Measurements from ENCODE around the gene CKMT2.

CKMT2 gene

DNA sequence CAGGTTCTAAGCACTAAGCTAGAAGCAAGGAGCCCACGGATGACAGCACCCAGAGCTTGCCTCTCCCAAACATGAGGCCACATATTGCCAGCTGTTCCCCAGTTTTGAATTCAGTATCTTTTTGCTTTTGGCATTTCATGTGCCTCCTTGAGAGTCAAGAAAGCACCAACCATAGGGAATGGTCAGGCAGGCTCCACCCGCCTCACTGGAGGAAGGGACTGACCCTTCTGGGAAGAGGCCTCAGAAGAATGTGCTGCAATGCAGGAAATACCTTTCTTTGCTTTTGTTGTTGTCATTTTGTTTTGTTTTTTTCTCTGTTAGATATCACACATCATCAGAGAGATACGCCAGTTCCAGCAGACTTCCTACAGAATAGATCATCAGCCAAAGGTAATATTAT is 13.7 kb upstream of the CKMT2 start:
- no peak for DNase-seq

DNA sequence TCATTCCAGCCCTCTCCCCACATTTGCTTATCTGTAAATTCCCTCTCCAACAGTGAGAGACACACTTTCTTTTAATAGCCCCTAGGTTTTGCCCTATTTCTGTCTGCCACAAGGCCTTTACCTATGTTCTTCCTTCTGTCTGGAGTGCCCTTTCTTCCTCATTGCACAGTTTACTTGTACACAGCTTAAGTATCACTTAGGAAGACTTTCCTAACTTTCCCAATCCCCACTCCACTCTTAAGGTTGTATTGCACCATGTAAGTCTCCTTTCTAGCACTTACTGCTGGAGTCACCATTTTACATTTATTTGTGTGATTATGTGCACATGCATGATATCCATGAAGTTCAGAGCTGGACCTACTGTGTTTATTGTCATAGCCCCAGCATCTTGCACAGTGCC is 10.8 kb upstream of the CKMT2 start:
- no peak for DNase-seq

DNA sequence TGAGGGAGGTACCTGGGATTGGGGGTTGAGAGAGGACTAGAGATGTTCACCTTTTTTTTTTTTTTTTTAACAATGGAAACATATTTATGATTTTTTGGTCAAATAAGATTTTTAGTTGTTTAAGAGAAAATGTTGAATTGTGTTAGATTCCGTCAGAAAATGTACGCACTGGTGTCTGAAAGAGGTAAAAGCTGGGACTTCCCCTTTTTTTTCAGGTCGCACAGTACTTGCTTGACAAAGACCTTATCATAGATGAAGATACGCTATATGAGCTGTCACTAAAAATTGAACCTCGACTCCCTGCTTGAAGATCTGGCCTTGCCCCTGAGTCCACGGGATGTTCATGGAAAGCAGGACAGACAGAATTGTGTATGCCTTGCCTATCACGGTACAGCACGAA is 7.7 kb upstream of the CKMT2 start:
- no peak for DNase-seq

DNA sequence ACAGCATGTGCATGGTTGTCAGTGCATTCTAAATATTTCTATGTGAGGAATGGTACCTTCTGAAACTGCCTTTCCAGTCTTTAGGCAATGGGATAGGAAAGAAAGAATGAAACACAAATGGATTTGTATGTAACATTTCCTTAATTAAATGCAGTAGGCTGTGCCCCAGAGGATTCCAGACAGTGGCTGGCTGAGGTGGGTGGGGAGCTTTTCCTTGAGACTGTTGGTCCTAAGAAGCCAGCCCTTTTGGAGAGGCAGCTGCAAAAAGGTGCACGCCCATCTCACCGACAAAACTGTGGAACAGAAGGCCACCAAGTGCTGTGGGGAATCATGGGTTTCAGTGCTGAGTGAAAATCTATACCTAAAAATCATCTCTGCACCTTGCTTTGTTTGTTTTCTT is 6.8 kb upstream of the CKMT2 start:
- DNase-seq = no peak

DNA sequence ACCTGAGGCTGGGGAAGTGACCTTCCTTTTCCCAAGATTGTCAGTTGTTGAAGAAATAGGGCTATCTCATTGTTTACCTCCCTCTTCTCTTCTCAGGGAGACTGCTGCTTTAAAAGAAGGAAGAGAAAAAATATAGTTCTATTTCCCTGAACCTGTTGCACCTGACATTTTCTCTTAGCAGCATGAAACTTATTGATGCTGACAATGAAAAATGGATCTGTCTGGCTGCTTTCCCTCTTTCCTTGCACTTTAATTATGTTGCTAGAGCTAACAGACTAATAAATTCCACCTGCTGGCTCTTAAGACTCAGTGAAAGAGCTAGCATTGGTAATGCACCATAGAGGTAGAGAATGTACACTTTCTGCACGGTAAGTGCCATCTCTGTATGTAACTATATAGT is 6.2 kb upstream of the CKMT2 start:
- DNase-seq = no peak

DNA sequence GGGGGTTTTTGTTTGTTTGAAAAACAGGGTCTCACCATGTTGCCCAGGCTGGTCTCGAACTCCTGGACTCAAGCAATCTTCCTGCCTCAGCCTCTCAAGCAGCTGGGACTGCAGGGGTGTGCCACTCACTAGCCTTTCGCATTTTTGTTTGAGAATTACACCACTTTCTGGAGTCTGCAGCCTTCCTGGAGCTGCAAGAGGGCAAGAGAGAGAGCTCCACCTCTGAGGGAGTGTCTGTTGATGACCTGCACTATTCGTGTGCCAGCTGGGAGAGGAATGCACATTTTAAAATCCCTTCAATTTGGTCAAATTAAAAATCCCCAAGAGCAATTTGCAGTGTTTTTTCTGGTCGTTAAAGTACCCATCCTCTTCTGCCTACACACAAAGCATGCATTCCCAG is 5.0 kb upstream of the CKMT2 start:
- no peak for DNase-seq

DNA sequence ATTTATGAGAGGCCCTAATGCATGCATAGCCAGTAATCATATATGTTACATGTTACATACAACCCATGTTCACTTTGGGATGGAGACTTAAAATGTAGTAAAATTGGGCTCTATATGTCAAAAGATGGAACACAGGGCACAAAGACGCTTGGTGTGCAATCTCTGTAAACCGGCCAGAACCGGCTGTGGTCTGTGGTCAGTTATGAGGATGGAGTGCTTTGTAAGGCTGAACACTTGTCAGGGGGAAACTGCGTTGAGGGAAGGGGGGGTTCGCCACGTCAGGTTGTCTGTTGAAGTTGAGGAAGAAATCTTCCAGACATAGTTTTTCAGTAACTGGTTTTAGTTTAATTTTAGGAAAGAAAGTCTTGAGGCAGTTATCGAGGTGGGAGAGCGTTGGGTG is 2.7 kb upstream of the CKMT2 start:
- no peak for DNase-seq

DNA sequence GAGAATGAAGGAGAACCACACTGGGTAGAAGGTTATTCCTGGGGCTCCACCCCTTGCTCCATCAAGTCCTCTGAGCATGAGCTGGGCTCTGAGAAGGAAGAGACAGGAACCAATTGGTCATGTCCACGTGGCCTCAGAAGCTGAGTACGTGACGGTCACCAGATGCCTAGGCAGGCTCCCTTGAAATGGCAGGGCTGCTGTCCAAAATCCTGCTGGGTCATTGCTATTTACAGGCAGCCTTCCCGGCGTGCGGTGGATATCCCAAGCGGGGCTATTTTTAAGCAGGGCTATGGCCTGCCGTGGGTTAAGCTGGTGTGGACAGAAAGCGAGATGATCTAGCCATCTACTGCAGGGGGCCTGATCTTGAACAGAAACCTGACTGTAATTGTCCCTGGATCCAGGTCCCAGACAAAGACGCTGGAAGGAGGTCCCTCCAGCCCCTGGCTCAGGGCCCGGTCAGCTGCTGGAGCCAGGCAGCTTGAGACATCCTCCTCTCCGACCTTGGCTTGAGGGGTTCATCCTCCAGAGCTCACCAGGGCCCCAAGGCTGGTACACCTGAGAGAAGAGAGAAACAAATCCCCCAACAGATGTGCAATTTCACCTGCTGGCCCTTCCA is 550 bp upstream of the CKMT2 start:
- DNase-seq = no peak

DNA sequence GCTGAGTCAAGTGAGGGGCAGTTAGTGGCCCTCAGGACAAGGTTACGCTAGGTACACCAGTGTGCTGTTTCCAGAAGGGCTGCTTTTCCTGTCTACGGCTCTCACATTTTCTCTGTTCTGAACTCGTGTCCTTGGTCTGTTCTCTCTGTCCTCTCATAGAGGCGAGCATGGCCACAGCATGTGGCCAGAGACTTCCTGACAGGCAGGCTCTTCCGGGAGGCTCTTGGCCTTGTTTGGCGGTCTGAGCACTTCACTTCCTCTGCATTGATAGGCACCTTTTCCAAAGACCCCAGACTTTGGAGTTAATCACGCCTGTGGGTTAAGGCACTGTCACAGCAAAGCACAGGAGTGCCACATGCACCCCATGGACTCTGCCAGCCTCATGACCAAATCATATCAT is 1.2 kb downstream of the CKMT2 start:
- DNase-seq = no peak

DNA sequence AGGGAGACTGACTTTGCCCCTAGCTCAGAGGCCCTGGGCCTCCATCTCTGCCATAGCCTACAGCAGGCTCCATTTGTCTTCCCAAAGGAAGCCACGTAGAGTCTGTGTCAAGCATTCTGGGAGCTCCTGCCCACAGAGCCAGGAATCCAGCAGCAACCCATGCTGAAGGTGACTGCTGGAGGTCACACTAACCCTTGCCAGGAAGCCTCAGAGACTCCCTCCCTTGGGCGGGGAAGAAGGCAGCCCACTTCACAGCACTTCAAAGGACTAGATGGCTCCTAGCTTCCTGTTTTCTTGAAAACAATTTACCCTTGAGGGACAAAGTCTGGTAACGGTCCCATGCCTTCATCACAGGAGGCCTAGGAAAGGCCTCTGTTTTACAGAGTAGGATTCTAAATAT is 1.7 kb downstream of the CKMT2 start:
- no peak for DNase-seq

DNA sequence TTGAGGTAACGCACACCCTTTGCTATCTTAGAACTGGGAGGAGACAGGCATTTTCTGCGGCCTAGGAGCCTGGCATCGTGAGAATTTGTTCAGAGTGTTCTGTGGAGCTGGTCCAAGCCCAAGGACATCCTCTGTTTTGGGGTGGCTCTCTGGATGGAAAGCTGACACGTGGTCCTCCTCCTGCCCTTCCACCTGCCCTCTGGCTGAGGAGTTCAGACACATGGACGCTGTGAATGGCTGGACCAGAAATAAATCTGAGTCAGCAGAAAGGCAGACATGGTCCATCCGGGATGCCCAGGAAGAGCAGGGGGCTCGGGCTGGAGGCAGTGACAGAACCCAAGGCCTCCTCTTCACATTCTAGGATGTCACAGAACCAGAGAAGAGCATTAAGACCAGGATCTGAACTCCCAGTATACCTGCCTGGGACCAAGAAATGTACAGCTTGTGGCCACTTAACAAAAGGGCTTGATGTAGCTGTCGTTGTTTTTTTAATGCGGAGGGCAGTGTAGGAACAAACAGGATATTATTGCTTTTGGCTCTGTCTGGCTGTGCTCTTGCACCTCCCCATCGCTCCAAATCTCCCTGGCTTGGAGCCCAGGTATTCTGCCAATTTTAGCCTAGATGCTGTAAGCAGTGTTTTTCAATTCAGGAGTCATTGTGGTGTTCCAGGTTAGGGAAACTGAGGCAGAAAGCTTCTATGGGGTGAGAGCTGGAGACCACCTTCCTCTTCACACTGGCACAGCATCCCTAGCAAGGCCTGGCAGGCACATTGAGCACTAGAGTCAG is 2.4 kb downstream of the CKMT2 start:
- DNase-seq = no peak

DNA sequence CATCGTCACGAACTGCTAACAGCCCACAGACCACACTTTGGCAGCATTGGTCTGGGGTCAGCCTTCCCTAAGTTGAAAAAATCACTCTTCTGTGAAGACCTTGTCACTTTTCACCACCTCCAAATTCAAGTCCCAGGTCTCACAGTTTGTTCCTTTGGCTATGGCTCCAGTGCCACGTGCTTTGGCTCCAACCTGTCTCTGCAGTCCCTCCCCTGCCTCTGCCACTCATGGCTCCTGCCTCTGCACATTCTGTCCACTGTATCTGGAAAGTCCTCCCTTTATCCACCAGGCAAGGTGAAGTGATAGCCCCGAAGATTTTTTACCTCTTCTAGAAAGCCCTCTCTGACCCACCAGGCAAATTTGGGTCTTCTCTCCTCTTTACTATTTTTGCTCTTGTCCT is 5.3 kb downstream of the CKMT2 start:
- no peak for DNase-seq

DNA sequence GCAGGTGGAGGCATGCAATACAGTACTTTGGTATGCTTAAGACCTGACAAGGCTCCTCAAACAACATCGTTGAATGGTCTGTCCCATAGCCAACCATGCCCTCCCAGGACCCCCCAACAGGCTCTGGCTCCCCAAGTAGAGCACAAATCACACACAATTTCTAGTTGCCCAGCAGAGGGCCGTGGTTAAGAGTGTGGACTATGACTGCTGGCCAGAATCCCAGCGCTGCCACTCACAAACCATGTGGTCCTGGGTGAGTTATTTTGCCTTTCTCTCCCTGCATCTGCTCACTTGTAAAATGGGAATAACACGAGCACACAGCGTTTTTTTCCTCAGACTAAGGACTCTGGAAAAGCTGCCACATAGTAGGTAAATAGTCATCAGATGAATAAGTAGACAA is 6.5 kb downstream of the CKMT2 start:
- DNase-seq = no peak

DNA sequence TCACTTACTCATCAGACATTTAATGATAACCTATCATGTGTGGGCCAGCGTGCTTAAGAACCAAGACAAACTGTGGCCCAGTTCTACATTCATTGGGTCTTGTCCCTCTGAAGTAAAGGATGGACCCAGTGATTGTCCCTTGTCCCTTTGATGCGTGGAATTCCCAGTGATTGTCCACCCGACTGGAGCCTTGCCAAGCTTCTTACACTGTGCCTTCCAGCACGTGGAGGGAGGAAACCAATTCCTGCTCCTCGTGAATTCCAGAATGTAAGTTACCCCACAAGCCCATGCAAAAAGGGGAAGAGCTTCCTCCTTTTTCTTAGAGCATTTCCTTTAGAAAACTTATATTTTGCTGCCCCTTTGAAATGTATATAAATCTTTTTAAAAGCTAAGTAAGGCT is 7.9 kb downstream of the CKMT2 start:
- no peak for DNase-seq

DNA sequence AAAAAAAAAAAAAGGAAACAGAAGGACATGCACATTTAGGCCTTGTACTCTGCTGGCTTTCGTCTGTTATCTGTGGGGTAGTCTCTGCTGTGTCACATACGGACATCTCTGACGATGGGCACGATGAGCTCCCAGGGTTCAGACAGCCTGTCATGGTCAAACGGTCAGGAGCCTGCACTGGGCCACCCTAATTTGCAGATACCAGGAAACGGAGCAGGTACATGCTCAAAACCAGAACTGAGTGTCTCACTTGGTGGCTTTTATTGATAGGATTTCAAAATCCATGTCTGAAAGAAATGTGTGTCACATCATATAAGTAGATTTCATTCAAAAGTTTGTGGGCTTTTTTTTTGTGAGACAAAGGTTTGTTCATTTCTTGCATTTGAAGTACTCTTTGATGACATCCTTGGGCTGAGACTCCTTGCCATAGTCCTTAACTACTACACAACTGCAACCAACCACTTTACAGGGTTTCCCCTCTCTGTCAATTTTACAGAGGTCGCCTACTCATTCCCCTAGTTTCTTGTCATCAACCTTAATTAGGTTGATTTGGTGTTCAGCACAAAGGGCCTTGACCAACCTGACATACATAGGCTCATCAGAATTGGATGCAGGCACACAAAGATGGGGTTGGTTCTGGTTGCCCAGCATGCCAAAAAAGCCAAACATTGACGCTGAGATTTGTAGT is 9.0 kb downstream of the CKMT2 start:
- no peak for DNase-seq

DNA sequence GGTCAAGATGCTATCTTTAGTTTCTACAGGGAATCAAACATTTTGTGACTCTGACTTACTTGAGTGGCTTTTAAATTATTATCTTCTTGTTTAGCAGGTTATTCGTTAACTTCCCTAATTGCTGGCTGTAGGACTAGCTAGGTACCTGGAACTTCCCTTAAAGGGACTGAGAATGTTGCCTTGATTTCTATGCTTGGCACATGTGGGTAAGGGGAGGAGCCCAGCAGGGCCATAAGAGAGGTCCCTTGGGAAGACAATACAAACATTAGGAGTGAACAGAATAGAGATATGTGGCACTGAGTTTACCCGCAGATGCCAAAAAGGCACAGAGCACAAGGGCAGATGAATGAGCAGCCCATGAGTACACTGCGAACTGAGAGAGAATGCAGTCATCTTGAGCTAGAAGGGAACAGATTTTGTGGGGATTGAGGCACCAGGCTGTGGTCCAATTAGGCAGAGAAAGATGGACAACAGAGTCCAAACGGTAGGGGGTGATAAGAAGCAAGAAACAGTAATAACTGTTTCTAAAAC is 9.8 kb downstream of the CKMT2 start:
- DNase-seq = no peak

DNA sequence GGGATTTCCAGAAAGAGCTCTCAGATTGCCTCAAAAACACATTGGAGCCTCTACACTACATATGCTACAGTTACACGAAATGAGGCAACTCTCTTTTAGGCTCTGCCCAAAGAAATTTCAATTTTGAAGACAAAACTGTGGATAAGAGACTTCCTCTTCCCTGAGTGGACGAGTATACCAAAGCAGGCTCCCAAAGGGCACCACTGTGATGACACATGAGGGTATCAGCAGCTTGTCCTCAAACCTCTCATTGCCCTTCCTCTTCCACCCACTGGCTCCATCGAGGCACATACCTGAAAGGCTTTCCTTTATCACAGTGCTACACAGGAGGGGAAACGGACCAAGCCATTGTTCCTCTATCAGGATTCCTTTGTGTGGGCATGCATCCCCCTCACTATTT is 11.3 kb downstream of the CKMT2 start:
- DNase-seq = no peak

DNA sequence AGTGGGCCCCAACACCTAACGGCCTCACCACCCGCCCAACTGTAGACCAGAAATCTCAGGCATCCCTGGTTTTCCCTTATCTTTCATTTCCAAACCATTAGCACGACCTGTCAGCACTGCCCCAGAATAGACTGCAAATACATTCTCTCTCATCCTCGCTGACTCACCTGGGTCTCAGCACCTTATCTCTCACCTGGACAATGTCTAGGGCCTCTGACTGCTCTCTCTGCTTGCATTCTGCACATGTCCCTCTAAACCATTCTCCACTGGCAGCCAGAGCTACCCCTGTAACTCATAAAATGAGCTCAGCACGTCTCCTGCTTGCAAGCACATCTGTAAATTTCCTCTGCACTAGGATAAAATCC is 12.7 kb downstream of the CKMT2 start:
- no peak for DNase-seq

DNA sequence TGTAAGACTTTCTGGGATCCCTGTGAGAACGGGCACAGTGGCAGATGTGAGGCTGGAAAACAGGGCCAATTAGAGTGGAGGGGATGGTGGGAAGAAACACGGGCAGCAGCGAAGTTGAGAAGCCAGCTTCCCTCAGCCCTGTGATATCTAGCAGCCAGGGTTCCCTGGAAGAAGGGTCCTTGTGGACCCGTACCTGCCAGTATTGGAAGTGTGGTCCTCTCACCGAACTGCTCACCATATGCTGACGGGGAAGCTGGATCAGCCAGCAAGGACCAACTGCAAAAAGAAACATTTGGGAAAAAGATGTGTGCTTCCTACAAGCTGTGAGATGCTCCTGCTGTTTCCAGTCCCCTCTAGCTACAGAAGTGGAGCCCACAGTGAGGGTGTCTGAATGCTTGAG is 13.6 kb downstream of the CKMT2 start:
- DNase-seq = no peak

DNA sequence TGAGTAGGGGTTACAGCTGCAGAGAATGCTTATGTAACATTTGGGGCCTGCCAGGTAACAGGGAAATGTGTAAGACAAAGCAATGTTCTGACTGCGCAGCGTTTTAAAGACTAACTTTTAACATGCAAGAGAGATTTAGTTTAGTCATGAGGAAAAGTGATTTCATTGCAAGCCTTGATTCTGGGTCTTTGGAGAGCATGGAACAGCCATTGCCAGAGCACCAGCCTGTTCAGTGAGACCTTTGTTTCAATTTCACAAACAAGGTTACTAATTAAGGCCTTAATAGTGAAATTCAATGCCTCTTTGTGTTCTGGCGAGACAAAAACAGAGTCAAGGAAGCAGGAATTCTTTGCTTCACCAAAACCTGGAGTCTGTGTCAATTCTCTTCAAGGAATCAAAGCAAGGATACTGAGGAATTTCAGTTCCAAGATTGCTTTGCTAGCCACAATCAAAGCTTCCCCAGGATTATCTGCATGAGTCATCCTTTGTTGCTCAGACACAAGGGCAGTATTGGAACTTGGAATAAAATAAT is 14.4 kb downstream of the CKMT2 start:
- DNase-seq = no peak

DNA sequence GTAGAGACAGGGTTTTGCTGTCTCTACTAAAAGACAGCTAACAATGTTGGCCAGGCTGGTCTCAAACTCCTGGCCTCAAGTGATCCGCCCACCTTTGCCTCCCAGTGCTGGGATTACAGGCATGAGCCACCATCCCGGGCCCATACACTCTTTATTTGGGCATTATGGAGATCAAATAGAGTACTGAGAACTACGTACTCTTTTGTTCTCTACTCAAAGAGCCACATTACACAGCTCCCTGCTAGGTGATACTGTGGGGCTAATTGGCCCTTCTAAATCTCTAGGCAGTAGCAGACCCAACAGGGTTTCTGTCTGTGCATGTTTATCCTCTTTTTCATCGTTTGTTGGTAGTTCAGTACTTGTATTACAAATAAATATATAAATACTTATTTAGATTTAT is 16.1 kb downstream of the CKMT2 start:
- no peak for DNase-seq

DNA sequence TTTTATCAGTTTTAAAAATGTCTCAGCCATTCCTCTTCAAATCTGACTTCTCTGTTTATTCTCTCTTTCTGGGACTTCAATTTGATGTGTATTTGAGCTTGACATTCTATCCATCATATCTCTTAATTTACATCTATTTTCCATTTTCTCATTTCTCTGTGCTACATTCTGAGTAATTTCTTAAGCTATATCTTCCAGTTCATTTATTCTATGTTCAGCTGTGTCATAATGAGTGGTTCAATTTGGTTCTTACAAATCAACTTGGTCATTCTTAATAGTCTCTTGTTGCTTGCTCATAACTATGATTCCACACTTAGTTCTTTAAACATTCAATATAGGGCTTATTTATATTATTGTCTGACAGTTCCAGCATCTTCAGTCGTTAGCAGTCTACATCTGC is 16.9 kb downstream of the CKMT2 start:
- DNase-seq = no peak

DNA sequence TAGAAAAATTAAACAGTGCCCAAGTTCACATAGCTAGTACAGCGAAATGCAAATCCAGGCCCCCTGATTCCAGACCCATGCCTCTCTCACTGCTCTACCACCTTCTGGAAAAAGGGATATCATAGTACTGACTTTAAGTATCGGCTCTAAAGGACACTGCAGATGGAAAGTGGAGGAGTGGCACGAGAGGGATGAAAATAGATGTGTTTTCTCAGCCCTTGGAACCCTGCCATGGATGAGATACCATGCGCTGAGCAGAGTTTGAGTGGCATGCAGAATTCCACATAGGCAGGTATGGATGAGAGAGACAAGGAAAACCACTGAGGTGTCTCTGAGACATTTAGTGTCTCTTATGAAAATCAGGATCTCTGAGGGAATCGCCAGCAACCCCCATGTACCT is 18.8 kb downstream of the CKMT2 start:
- DNase-seq = no peak

DNA sequence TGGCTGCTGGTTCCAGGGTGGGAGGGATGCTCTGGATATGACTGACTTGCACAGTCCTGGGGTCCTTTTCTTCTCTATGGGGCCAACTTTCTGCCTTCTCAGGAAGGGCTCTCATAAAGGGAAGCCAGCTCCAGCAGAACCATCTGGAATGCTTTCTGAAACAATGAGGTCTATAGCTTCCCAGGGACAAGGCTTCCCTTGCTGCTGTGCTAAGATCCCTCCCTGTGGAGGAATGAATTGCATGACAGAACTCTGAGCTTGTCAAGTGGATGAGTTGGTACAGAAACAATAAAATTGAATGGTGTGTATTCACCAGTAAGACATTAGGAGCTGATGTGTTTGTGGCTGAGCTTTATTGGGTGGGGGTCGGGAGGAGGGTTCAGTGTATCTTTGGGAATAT is 19.8 kb downstream of the CKMT2 start:
- DNase-seq = no peak
